ENCODE data around the gene TNK2.

Gene TNK2

DNA sequence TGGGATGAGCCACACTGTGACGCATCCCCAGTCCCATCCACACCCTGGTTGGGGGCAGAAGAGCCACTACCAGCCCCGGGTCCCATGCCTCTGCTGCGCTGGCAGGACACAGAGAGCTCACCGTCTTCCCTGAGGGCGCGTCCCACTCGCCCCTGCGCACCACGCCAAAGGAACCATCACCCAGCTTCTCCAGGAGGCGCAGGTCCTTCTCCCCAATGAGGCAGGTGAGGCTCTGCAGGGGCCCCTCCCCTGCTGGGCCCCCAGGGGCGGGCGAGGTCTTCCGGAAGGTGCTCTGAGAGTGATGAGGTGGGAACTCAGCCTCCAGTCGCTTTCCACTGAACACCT is 23.7 kb downstream of the TNK2 start:
- TF ChIP-seq, protein P1, sequence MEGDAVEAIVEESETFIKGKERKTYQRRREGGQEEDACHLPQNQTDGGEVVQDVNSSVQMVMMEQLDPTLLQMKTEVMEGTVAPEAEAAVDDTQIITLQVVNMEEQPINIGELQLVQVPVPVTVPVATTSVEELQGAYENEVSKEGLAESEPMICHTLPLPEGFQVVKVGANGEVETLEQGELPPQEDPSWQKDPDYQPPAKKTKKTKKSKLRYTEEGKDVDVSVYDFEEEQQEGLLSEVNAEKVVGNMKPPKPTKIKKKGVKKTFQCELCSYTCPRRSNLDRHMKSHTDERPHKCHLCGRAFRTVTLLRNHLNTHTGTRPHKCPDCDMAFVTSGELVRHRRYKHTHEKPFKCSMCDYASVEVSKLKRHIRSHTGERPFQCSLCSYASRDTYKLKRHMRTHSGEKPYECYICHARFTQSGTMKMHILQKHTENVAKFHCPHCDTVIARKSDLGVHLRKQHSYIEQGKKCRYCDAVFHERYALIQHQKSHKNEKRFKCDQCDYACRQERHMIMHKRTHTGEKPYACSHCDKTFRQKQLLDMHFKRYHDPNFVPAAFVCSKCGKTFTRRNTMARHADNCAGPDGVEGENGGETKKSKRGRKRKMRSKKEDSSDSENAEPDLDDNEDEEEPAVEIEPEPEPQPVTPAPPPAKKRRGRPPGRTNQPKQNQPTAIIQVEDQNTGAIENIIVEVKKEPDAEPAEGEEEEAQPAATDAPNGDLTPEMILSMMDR (IDR thresholded peaks at IDR 0.05; ENCODE audit: borderline replicate concordance, insufficient read depth, low read depth, low read length), result no peak
- H3K4me3 ChIP-seq (ENCODE audit: low read depth, low read length), result no peak overlapping the region

DNA sequence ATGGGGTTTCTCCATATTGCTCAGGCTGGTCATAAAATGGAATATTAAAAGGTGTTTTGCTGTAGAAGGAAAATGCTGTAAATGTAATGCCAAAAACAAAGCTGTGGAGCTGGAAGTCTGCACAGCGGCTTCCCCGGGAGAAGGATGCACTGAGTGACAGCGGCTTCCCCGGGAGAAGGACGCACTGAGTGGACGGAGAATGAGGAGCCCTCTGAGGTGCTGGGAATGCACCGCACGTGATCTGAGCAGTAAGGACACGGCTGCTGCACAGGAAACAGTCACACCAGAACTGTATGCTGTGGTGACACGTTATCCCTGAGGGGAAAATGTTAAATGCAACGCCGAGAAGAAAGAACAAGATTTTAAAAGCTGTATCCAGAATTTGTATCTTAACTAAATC is 24.6 kb downstream of the TNK2 start:
- TF ChIP-seq, protein P1 (IDR thresholded peaks at IDR 0.05; ENCODE audit: borderline replicate concordance, insufficient read depth, low read depth, low read length), result no peak
- no peak overlapping the region for H3K4me3 ChIP-seq (ENCODE audit: low read depth, low read length)

DNA sequence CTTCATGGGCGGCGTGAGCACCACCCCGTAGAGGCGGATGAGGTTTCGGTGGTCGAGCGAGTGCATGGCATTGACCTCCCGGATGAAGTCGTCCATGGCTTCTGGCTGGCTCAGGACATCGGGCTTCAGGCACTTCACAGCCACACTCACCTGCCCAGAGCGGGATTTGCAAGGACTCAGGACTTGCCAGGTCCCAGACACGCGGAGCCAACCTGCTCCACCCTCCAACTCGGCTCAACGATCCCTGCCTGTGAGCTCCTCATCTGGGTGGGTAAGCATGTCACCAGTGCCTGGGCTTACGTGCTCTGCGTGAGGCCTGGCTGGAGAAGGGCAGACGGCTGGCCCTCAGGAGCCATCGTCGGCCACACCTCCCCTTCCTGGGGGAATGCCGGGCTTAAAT is 25.2 kb downstream of the TNK2 start:
- no peak overlapping the region for H3K4me3 ChIP-seq (ENCODE audit: low read depth, low read length)
- TF ChIP-seq, protein P1 (IDR thresholded peaks at IDR 0.05; ENCODE audit: borderline replicate concordance, insufficient read depth, low read depth, low read length), result no peak

DNA sequence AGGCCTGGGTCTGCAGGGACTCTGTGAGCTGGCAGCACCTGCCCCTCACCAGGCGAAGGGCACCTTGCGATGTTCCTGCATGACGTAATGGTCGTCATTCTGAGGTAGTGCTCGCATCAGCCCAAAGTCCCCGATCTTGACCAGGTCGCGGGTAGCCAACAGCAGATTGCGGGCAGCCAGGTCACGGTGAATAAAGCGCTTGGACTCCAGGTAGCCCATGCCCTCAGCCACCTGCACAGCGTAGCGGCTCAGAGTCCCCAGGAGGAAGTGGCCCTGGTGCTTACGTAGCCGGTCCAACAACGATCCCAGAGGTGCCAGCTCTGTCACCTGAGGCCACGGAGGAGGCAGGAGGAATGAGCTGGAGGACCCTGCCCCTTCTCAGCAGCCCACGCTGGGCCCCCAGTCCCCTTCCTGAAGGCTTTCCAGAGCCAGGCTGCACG is 26.3 kb downstream of the TNK2 start:
- no peak overlapping the region for H3K4me3 ChIP-seq (ENCODE audit: low read depth, low read length)
- TF ChIP-seq, protein P1 (IDR thresholded peaks at IDR 0.05; ENCODE audit: borderline replicate concordance, insufficient read depth, low read depth, low read length), result no peak

DNA sequence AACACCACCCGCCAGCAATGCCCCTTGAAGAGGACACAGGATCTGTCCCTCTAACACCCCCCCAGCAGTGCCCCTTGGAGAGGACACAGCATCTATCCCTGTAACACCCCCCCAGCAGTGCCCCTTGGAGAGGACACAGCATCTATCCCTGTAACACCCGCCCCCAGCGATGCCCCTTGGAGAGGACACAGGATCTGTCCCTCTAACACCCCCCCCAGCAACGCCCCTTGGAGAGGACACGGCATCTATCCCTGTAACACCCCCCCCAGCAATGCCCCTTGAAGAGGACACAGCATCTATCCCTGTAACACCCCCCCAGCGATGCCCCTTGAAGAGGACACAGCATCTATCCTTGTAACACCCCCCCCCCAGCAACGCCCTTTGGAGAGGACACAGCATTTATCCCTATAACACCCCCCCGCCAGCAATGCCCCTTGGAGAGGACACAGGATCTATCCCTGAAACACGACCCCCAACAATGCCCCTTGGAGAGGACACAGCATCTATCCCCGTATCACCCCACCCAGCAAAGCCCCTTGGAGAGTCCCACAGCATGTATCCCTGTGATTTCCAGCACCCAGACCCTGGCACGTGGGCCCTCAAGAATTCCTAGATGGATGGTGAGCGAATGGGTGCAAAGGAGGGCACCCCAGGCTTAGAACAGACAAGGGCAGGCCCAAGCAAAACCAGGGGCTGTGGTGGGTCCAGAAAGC is 26.9 kb downstream of the TNK2 start:
- TF ChIP-seq, protein P1 (IDR thresholded peaks at IDR 0.05; ENCODE audit: borderline replicate concordance, insufficient read depth, low read depth, low read length), result no peak
- no peak overlapping the region for H3K4me3 ChIP-seq (ENCODE audit: low read depth, low read length)

DNA sequence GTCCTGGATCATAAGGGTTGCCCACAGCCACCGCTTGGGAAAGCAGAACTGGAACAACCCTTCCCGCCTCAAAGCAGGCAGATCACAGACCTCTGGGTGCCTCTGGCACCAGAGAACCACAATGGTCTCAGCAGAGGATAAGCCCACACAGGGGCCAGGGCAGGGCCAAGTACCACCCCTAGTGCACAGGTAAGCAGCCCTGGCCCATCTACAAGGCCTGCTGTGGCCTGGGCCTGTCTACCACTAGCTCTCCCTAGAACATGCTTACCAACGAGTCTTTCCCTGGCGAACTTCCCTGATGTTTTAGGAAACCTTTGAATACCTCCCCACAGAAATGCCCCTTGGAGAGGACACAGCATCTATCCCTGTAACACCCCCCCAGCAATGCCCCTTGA is 28.3 kb downstream of the TNK2 start:
- TF ChIP-seq, protein P1 (IDR thresholded peaks at IDR 0.05; ENCODE audit: borderline replicate concordance, insufficient read depth, low read depth, low read length), result no peak

DNA sequence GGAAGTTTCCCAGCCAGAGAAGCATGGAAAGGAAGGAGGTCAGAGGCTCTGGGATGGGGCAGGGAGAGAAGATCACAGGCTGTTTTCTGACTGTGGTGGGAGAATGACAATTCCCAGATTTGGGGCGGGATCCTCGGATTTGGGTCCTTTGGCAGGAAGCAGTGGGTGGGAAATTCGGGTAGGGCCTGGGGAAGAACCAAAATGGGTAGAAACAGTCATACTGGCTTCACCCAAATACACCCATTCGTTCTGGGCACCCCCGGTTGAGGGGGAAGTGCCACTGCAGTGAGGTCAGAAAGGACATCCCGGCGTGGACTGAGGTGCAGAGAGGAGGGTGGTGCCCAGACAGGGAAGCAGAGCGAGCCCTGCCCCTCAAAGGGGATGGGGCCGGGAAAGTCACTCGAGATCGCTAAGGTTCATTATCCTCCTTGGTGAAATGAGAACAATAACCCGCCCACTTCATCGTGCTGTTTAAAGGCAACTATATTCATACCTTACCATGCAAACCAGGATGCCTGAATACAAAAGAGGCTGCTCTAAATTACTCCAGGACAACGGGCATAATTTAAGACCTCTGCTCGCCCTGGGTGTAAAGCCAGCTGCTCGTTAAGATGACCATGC is 28.8 kb downstream of the TNK2 start:
- TF ChIP-seq, protein P1 (IDR thresholded peaks at IDR 0.05; ENCODE audit: borderline replicate concordance, insufficient read depth, low read depth, low read length), result no peak
- H3K4me3 ChIP-seq (ENCODE audit: low read depth, low read length), result no peak overlapping the region

More for the DNA sequence above, 28.3 kb downstream of the TNK2 start:
- H3K4me3 ChIP-seq (ENCODE audit: low read depth, low read length), result no peak overlapping the region
